Right lobe of liver (tissue), 4 donors: Measurements from ENCODE around the gene MXRA7.

Experiments
- CTCF ChIP-seq, 4 donors: fragments of 200-600 bp in 3 of 4; fragments of 450-650 bp in 1 of 4; IDR thresholded peaks; one replicate each; pipeline versions ENCODE4 v1.5.1 to v1.8.0; 2016 to 2022; ENCODE audit warnings: antibody characterized with exemption in 4 of 4, mild to moderate bottlenecking in 2 of 4
- POLR2A ChIP-seq: fragments of 450-650 bp; IDR thresholded peaks from one replicate; pipeline ENCODE4 v1.6.1; 2017; ENCODE audit warnings: antibody characterized with exemption, mild to moderate bottlenecking
- donor health status: DM: no; HTN: no; CAD: no.
- donor health status: DM: no; HTN: no; CAD: no.
- donor health status: DM: no; HTN: yes; CAD: no.

- no peak for TF ChIP-seq CTCF (IDR thresholded peaks at IDR 0.05)
- TF ChIP-seq POLR2A: no peak
Measured at GRCh38 chr17:76643553-76644148, 67.1 kb downstream of the MXRA7 start, which contains the start of gene ST6GALNAC1.
